ENCODE results near the gene TRIM71.

The TRIM71 gene

DNA sequence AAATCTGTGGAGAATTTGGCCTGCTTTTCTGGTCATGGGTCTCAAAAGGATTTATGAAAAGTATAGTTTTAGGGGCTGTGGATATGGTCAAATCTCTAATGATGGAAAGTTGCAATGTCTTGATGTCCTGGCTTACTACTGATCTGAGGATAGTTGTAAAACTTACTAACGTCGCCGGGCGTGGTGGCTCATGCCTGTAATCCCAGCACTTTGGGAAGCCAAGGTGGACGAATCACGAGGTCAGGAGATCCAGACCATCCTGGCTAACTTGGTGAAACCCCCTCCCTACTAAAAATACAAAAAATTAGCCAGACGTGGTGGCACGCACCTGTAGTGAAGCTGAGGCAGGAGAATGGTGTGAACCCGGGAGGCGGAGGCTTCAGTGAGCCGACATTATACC is 19.6 kb downstream of the TRIM71 start:
- no peak overlapping the region for H3K4ac ChIP-seq (ENCODE audit: low read depth in 1 of 2, low read length in 2 of 2)
- no peak overlapping the region for H4K8ac ChIP-seq (ENCODE audit: low read length)
- DNase-seq: no peak
- H3K23ac ChIP-seq (ENCODE audit: low read length in 2 of 2): no peak overlapping the region
- peaks cover 46 to 62% of the 10 kb centered on the region in 2 experiments for H3K27me3 ChIP-seq (ENCODE audit: control insufficient read depth in 1 of 2, insufficient read depth in 1 of 2, low read length in 2 of 2)
- no peak overlapping the region for H3K4me2 ChIP-seq (ENCODE audit: low read length, poor library complexity, severe bottlenecking)
- H2BK5ac ChIP-seq (ENCODE audit: low read depth, low read length, poor library complexity, severe bottlenecking): no peak overlapping the region
- H3K4me3 ChIP-seq (ENCODE audit: insufficient read depth in 1 of 2, low read depth in 1 of 2, low read length in 2 of 2): no peak overlapping the region
- H2AK5ac ChIP-seq (ENCODE audit: low read length, severe bottlenecking): no peak overlapping the region
- H3K9me3 ChIP-seq (ENCODE audit: control insufficient read depth, low read length): no peaks in the 10 kb centered on the region
- H4K91ac ChIP-seq (ENCODE audit: low read length): no peak overlapping the region
- H3K36me3 ChIP-seq (ENCODE audit: control insufficient read depth in 1 of 2, insufficient read depth in 2 of 2, low read depth in 1 of 2, low read length in 2 of 2): no peaks in the 10 kb centered on the region
- no peak overlapping the region for H2BK120ac ChIP-seq (ENCODE audit: low read depth, low read length)
- 84% methylated on average over 7 of the region's 11 CpGs for WGBS
- H2AFZ ChIP-seq (ENCODE audit: low read depth, low read length): no peak overlapping the region
- H2BK15ac ChIP-seq (ENCODE audit: low read depth, poor library complexity, severe bottlenecking): no peak overlapping the region
- H3K18ac ChIP-seq (ENCODE audit: low read depth in 1 of 2, low read length in 2 of 2): no peak overlapping the region
- H3K14ac ChIP-seq (ENCODE audit: low read length in 2 of 2): no peak overlapping the region
- H3K27ac ChIP-seq (ENCODE audit: low read length, poor library complexity, severe bottlenecking): no peak overlapping the region
- H2BK12ac ChIP-seq (ENCODE audit: low read length in 2 of 2): no peak overlapping the region
- peaks cover 3% of the 10 kb centered on the region for H3K4me1 ChIP-seq (ENCODE audit: control insufficient read depth, insufficient read depth, low read depth, low read length)
- no peaks in the 10 kb centered on the region for H3K79me1 ChIP-seq (replicated peaks; ENCODE audit: low read length, poor library complexity, severe bottlenecking)
- no peak overlapping the region for H3K9ac ChIP-seq (ENCODE audit: low read length)

DNA sequence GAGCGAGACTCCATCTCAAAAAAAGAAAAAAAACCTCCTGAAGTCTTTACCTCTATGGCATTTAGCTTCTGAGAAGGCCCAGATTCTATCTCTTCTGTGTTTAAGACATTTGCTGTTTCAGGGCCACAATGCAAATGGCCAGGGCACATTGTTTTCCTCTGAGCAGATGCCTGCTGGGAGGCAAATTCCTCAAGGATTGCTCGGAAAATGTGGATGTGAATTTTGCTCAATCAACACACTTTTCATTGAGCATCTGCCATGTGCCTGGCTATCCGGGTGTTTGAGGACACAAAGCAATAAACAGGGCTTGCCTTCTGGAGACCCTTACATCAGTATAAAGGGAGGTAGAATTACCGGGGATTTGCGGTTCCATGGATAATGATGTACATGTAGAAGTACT is 20.0 kb downstream of the TRIM71 start:
- H2AFZ ChIP-seq (ENCODE audit: low read depth, low read length): no peak overlapping the region
- no peak overlapping the region for H4K91ac ChIP-seq (ENCODE audit: low read length)
- no peak overlapping the region for H3K27ac ChIP-seq (ENCODE audit: low read length, poor library complexity, severe bottlenecking)
- H3K23ac ChIP-seq (ENCODE audit: low read length in 2 of 2): no peak overlapping the region
- H3K4me1 ChIP-seq (ENCODE audit: control insufficient read depth, insufficient read depth, low read depth, low read length): peaks cover 3% of the 10 kb centered on the region
- H2BK5ac ChIP-seq (ENCODE audit: low read depth, low read length, poor library complexity, severe bottlenecking): no peak overlapping the region
- no peak overlapping the region for H3K18ac ChIP-seq (ENCODE audit: low read depth in 1 of 2, low read length in 2 of 2)
- no peaks in the 10 kb centered on the region for H3K79me1 ChIP-seq (replicated peaks; ENCODE audit: low read length, poor library complexity, severe bottlenecking)
- no peak overlapping the region for H2AK5ac ChIP-seq (ENCODE audit: low read length, severe bottlenecking)
- no peak overlapping the region for H3K4me2 ChIP-seq (ENCODE audit: low read length, poor library complexity, severe bottlenecking)
- H2BK120ac ChIP-seq (ENCODE audit: low read depth, low read length): no peak overlapping the region
- no peaks in the 10 kb centered on the region for H3K9me3 ChIP-seq (ENCODE audit: control insufficient read depth, low read length)
- WGBS: 65% methylated on average over 3 of the region's 5 CpGs
- H3K4ac ChIP-seq (ENCODE audit: low read depth in 1 of 2, low read length in 2 of 2): no peak overlapping the region
- no peak overlapping the region for H3K14ac ChIP-seq (ENCODE audit: low read length in 2 of 2)
- no peak overlapping the region for H4K8ac ChIP-seq (ENCODE audit: low read length)
- no peak overlapping the region for H2BK12ac ChIP-seq (ENCODE audit: low read length in 2 of 2)
- H3K4me3 ChIP-seq (ENCODE audit: insufficient read depth in 1 of 2, low read depth in 1 of 2, low read length in 2 of 2): no peak overlapping the region
- DNase-seq: no peak
- peaks cover 46 to 61% of the 10 kb centered on the region in 2 experiments for H3K27me3 ChIP-seq (ENCODE audit: control insufficient read depth in 1 of 2, insufficient read depth in 1 of 2, low read length in 2 of 2)
- no peak overlapping the region for H2BK15ac ChIP-seq (ENCODE audit: low read depth, poor library complexity, severe bottlenecking)
- no peak overlapping the region for H3K9ac ChIP-seq (ENCODE audit: low read length)
- H3K36me3 ChIP-seq (ENCODE audit: control insufficient read depth in 1 of 2, insufficient read depth in 2 of 2, low read depth in 1 of 2, low read length in 2 of 2): no peaks in the 10 kb centered on the region

DNA sequence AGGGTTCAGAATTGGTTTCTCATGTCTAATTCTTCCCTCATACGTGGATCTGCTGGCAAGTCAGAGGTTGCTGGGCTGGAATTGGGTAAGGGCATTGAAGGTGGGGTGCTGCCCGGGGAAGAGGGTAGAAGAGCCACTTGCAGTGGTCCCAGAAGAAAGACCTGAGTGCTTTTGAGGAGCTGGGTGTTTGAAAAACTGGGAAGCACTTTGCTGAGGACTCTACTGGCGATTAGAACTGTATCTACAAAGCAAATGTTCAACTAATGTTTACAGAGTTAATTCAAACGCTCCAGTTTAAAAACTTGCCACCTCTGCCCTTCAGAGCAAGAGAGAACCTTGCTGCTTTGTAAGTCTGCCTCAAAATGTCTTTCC is 21.9 kb downstream of the TRIM71 start:
- Histone ChIP-seq H3K79me1 (replicated peaks; ENCODE audit: low read length, poor library complexity, severe bottlenecking) (no peaks in the 10 kb centered on the region), H3K14ac (ENCODE audit: low read length in 2 of 2) (no peak overlapping the region), H2BK120ac (ENCODE audit: low read depth, low read length) (no peak overlapping the region), H2AFZ (ENCODE audit: low read depth, low read length) (no peak overlapping the region), H4K8ac (ENCODE audit: low read length) (no peak overlapping the region), H3K4me3 (ENCODE audit: insufficient read depth in 1 of 2, low read depth in 1 of 2, low read length in 2 of 2) (no peak overlapping the region), H3K4me1 (ENCODE audit: control insufficient read depth, insufficient read depth, low read depth, low read length) (peaks cover 3% of the 10 kb centered on the region), H3K9ac (ENCODE audit: low read length) (no peak overlapping the region), H2AK5ac (ENCODE audit: low read length, severe bottlenecking) (no peak overlapping the region), H2BK15ac (ENCODE audit: low read depth, poor library complexity, severe bottlenecking) (no peak overlapping the region), H3K18ac (ENCODE audit: low read depth in 1 of 2, low read length in 2 of 2) (no peak overlapping the region), H3K4ac (ENCODE audit: low read depth in 1 of 2, low read length in 2 of 2) (no peak overlapping the region), H2BK12ac (ENCODE audit: low read length in 2 of 2) (no peak overlapping the region), H3K9me3 (ENCODE audit: control insufficient read depth, low read length) (no peaks in the 10 kb centered on the region), H3K4me2 (ENCODE audit: low read length, poor library complexity, severe bottlenecking) (no peak overlapping the region), H3K36me3 (ENCODE audit: control insufficient read depth in 1 of 2, insufficient read depth in 2 of 2, low read depth in 1 of 2, low read length in 2 of 2) (no peaks in the 10 kb centered on the region), H4K91ac (ENCODE audit: low read length) (no peak overlapping the region), H2BK5ac (ENCODE audit: low read depth, low read length, poor library complexity, severe bottlenecking) (no peak overlapping the region), H3K23ac (ENCODE audit: low read length in 2 of 2) (no peak overlapping the region), H3K27me3 (ENCODE audit: control insufficient read depth in 1 of 2, insufficient read depth in 1 of 2, low read length in 2 of 2) (peaks cover 34 to 50% of the 10 kb centered on the region in 2 experiments), H3K27ac (ENCODE audit: low read length, poor library complexity, severe bottlenecking) (no peak overlapping the region)
- WGBS: 53% methylated on average over 4 of the region's 4 CpGs
- no peak for DNase-seq

DNA sequence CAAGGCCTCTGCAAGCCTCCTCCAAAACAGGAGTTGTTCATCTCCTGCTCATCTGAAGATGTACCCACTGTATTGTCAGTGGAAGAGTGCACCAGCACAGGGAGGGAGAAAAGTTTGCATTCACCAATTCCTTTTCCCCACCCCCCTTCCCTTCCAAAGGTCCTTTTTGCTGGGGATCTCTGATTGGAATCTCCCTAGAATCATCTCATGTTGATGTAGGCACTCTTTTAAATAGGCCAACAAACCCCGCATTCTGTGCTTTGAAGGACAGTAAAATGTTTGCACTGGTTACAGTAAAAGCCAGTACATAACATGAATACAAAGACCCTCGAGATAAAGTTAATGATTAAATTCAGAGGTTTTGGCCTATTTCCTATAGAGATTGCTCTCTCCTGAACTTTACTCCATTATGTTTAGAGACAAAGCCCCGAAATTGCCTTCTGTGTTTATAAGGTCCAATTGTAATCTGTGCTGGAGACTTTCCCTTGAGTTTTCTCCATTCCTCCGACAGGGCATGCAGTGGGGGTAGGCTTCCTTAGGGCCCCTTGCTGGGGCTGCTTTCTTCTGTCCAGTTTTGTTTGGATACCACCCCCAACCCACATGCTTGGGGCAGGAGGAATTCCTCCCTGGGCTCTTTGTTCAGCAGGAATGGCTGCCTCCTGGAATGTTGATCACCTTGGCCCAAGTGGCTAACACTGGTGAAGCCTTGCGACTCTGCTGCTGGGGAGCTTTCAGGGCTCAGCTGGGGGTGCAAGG is 22.5 kb downstream of the TRIM71 start:
- no peak overlapping the region for H2BK15ac ChIP-seq (ENCODE audit: low read depth, poor library complexity, severe bottlenecking)
- no peak overlapping the region for H3K14ac ChIP-seq (ENCODE audit: low read length in 2 of 2)
- H3K79me1 ChIP-seq (replicated peaks; ENCODE audit: low read length, poor library complexity, severe bottlenecking): no peaks in the 10 kb centered on the region
- no peak overlapping the region for H3K27ac ChIP-seq (ENCODE audit: low read length, poor library complexity, severe bottlenecking)
- WGBS: 78% methylated on average over 4 of the region's 5 CpGs
- no peak overlapping the region for H4K91ac ChIP-seq (ENCODE audit: low read length)
- H4K8ac ChIP-seq (ENCODE audit: low read length): no peak overlapping the region
- no peak overlapping the region for H3K18ac ChIP-seq (ENCODE audit: low read depth in 1 of 2, low read length in 2 of 2)
- peaks cover 3% of the 10 kb centered on the region for H3K4me1 ChIP-seq (ENCODE audit: control insufficient read depth, insufficient read depth, low read depth, low read length)
- H3K4me3 ChIP-seq (ENCODE audit: insufficient read depth in 1 of 2, low read depth in 1 of 2, low read length in 2 of 2): no peak overlapping the region
- H3K4me2 ChIP-seq (ENCODE audit: low read length, poor library complexity, severe bottlenecking): no peak overlapping the region
- no peak overlapping the region for H3K23ac ChIP-seq (ENCODE audit: low read length in 2 of 2)
- DNase-seq: no peak
- no peak overlapping the region for H2BK12ac ChIP-seq (ENCODE audit: low read length in 2 of 2)
- H3K9ac ChIP-seq (ENCODE audit: low read length): no peak overlapping the region
- no peak overlapping the region for H3K4ac ChIP-seq (ENCODE audit: low read depth in 1 of 2, low read length in 2 of 2)
- H3K9me3 ChIP-seq (ENCODE audit: control insufficient read depth, low read length): no peaks in the 10 kb centered on the region
- H2AFZ ChIP-seq (ENCODE audit: low read depth, low read length): no peak overlapping the region
- H2BK120ac ChIP-seq (ENCODE audit: low read depth, low read length): no peak overlapping the region
- no peak overlapping the region for H2BK5ac ChIP-seq (ENCODE audit: low read depth, low read length, poor library complexity, severe bottlenecking)
- no peaks in the 10 kb centered on the region for H3K36me3 ChIP-seq (ENCODE audit: control insufficient read depth in 1 of 2, insufficient read depth in 2 of 2, low read depth in 1 of 2, low read length in 2 of 2)
- peaks cover 28 to 44% of the 10 kb centered on the region in 2 experiments for H3K27me3 ChIP-seq (ENCODE audit: control insufficient read depth in 1 of 2, insufficient read depth in 1 of 2, low read length in 2 of 2)
- no peak overlapping the region for H2AK5ac ChIP-seq (ENCODE audit: low read length, severe bottlenecking)
